ENCODE results near the gene SMPDL3B.
A peak's percentile ranks its signal among the peaks of the same experiment; 100 is the strongest.

The SMPDL3B gene

DNA sequence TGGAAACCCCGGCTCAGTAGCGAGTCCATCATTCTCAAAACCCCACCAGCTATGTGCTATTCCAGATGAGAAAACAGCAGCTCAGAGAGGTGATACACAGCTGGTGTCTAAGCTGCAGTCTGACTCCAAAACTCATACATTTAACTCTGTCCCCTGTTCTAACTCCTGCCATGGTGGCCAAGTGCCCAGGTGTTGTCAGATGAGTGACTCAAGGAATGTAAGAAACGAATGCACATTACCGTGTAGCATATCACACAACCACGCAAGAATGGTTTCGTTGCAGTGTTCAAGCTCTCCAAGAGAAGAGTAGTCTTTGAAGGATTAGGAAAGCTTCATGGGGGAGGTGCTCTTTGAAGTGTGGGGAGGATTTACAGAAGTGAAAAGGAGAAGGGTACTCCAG lies 20.3 kb downstream of the SMPDL3B start:
- no peak for TF ChIP-seq SPI1 (IDR thresholded peaks at IDR 0.05; ENCODE audit: low read depth, low read length)
- no peak for TF ChIP-seq PAX5 (IDR thresholded peaks at IDR 0.05; ENCODE audit: insufficient read depth, low read length, severe bottlenecking)
- no peak for TF ChIP-seq POLR2A (IDR thresholded peaks at IDR 0.05; ENCODE audit: low read depth, low read length)
- no peak for TF ChIP-seq POU2F2 (IDR thresholded peaks at IDR 0.05; ENCODE audit: low read depth, low read length)
- TF ChIP-seq TAF1 (IDR thresholded peaks at IDR 0.05; ENCODE audit: low read depth, low read length), result no peak
- TF ChIP-seq POLR2AphosphoS5 (IDR thresholded peaks at IDR 0.05; ENCODE audit: low read depth, low read length), result no peak
- no peak for DNase-seq (ENCODE audit: insufficient read length, low spot score)

DNA sequence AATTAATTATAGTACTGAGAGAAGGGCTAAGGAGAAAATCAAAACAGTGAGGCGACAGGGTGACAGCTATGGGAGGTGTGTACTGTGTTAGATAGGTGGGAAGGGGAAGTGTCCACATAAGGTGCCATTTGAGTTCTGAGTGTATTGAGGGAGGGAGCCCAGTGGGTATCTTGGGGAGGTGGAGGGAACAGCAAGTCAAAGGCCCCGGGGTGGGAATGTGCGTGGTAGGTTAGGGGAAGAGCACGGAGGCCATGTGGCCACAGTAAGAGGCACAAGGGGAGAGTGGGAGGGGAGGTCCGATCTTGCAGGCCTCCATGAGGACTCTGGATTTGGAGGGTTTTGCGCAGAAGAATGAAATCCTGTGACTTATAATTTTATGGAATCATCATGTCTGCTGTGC lies 22.0 kb downstream of the SMPDL3B start:
- FAIRE-seq (no peak), DNase-seq (ENCODE audit: insufficient read length, low spot score) (no peak)
- no peak for TF ChIP-seq SPI1 (IDR thresholded peaks at IDR 0.05; ENCODE audit: low read depth, low read length)
- TF ChIP-seq TAF1 (IDR thresholded peaks at IDR 0.05; ENCODE audit: low read depth, low read length), result no peak
- no peak for TF ChIP-seq POLR2AphosphoS5 (IDR thresholded peaks at IDR 0.05; ENCODE audit: low read depth, low read length)
- no peak for TF ChIP-seq PAX5 (IDR thresholded peaks at IDR 0.05; ENCODE audit: insufficient read depth, low read length, severe bottlenecking)
- no peak for TF ChIP-seq POU2F2 (IDR thresholded peaks at IDR 0.05; ENCODE audit: low read depth, low read length)

More for the DNA sequence above, 20.3 kb downstream of the SMPDL3B start:
- no peak for FAIRE-seq

DNA sequence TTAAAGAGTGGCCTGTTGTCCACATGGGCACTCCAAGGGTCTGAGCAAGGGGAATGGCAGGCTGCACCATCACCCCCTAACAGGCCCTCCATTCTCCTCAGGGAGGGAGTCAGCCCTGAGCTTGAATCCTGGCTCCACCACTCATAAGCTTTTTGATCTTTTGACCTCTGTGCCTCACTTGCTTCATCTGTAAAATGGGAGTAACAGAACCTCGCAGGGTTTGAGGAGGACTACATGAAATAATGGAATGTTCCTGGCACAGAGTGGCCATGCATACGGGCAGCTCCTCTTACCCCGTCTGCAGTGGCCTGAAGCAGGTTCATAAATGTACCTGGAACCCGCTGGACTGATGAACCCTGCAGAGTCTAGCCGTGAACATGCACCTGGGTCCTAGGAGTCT lies 22.9 kb downstream of the SMPDL3B start:
- no peak for TF ChIP-seq POLR2A (IDR thresholded peaks at IDR 0.05; ENCODE audit: low read depth, low read length)
- TF ChIP-seq POLR2AphosphoS5 (IDR thresholded peaks at IDR 0.05; ENCODE audit: low read depth, low read length), result no peak
- no peak for TF ChIP-seq TAF1 (IDR thresholded peaks at IDR 0.05; ENCODE audit: low read depth, low read length)
- TF ChIP-seq SPI1 (IDR thresholded peaks at IDR 0.05; ENCODE audit: low read depth, low read length), result no peak
- TF ChIP-seq POU2F2 (IDR thresholded peaks at IDR 0.05; ENCODE audit: low read depth, low read length), result no peak
- no peak for TF ChIP-seq PAX5 (IDR thresholded peaks at IDR 0.05; ENCODE audit: insufficient read depth, low read length, severe bottlenecking)
- FAIRE-seq, result no peak

DNA sequence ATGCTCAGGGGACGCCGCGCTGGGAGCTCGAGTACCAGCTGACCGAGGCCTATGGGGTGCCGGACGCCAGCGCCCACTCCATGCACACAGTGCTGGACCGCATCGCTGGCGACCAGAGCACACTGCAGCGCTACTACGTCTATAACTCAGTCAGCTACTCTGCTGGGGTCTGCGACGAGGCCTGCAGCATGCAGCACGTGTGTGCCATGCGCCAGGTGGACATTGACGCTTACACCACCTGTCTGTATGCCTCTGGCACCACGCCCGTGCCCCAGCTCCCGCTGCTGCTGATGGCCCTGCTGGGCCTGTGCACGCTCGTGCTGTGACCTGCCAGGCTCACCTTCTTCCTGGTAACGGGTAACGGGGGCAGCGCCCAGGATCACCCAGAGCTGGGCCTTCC lies 23.7 kb downstream of the SMPDL3B start:
- no peak for FAIRE-seq
- DNase-seq (ENCODE audit: insufficient read length, low spot score), result no peak
- TF ChIP-seq TAF1 (IDR thresholded peaks at IDR 0.05; ENCODE audit: low read depth, low read length), result no peak
- no peak for TF ChIP-seq PAX5 (IDR thresholded peaks at IDR 0.05; ENCODE audit: insufficient read depth, low read length, severe bottlenecking)
- no peak for TF ChIP-seq POU2F2 (IDR thresholded peaks at IDR 0.05; ENCODE audit: low read depth, low read length)
- TF ChIP-seq SPI1 (IDR thresholded peaks at IDR 0.05; ENCODE audit: low read depth, low read length), result no peak
- TF ChIP-seq POLR2AphosphoS5 (IDR thresholded peaks at IDR 0.05; ENCODE audit: low read depth, low read length), result no peak
- no peak for TF ChIP-seq POLR2A (IDR thresholded peaks at IDR 0.05; ENCODE audit: low read depth, low read length)

More for the DNA sequence above, 22.9 kb downstream of the SMPDL3B start:
- no peak for DNase-seq (ENCODE audit: insufficient read length, low spot score)

DNA sequence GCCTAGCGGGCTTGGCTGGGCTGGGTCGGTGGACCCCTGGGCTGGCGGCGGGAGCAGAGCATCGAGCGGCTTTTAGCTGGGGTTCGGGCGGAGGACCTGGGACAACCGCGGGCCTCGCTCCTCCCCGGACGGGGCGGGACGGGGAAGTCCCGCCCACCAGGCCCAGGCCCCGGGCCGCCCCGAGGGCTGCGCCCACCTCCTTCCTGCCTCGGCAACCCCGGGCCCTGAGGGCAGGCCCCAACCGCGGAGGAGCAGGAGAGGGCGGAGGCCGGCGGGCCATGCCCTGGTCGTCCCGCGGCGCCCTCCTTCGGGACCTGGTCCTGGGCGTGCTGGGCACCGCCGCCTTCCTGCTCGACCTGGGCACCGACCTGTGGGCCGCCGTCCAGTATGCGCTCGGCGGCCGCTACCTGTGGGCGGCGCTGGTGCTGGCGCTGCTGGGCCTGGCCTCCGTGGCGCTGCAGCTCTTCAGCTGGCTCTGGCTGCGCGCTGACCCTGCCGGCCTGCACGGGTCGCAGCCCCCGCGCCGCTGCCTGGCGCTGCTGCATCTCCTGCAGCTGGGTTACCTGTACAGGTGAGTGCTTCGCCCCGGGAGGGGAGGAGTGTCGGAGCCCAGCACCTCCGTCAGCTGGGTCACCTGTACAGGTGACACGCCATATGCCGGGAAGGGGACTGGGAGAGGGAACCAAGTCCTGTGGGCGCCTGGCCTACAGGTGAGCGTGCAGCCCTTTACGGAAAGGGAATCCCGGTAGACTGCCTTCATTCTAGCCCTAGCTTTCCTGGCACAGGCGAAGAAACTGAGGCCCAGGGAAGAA lies 25.2 kb downstream of the SMPDL3B start, which contains the start of gene XKR8:
TSS of gene XKR8 (plus strand) at position 182 of the 812 bp plus-strand sequence. CDS start at position 279, 97 bp downstream.
- TF ChIP-seq POLR2A (IDR thresholded peaks at IDR 0.05; ENCODE audit: low read depth, low read length) (no peak), SPI1 (IDR thresholded peaks at IDR 0.05; ENCODE audit: low read depth, low read length) (0 out of 2 replicates have a peak, but pooled peaks have one; percentile 4)
- DNase-seq (ENCODE audit: insufficient read length, low spot score) (peak; percentile 99), FAIRE-seq (peak; percentile 94)

DNA sequence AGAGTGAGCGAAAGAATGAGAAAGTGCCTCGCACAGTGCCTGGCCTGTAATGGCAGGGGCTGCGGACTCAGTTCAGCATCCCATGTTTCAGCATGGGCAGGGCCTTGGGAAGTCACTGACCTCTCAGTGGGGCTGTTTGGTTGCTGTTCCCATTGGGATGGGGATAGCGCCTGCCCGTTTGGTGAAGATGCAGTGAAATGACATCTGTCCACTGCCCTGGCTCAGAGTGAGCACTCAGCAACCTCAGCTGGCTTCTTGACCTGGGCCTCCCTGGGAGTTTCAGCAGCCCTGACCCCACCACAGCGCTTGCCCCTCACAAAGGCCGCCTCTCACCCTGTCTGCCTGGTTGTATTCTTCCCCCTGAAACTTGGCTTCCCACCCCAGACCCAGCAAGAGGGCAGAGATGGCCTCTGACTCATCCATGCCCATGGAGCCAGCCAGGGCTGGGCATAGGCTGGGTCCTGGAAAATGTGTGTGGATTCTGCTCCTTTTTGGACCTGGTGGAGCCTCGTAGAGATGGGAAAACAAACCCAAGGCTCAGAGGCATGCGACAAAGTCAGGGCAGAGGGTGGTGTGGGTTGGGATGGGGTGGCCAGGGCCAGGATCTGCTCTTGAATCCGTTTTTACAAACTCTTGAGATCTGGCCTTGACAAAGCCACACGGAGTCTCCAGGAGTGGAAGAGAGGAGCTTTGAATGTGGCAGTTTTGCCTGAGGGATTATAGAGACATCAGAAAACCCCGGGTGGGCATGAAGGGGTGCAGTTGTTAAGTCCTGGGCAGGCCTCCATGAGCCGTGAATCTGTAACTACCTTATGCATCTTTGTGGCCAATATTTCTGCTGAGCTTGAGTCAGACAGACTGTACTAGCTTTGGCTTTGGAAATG lies 26.2 kb downstream of the SMPDL3B start:
- FAIRE-seq (no peak), DNase-seq (ENCODE audit: insufficient read length, low spot score) (no peak)
- no peak for TF ChIP-seq POLR2A (IDR thresholded peaks at IDR 0.05; ENCODE audit: low read depth, low read length)
- TF ChIP-seq POLR2AphosphoS5 (IDR thresholded peaks at IDR 0.05; ENCODE audit: low read depth, low read length), result no peak
- no peak for TF ChIP-seq PAX5 (IDR thresholded peaks at IDR 0.05; ENCODE audit: insufficient read depth, low read length, severe bottlenecking)
- TF ChIP-seq POU2F2 (IDR thresholded peaks at IDR 0.05; ENCODE audit: low read depth, low read length), result no peak
- TF ChIP-seq TAF1 (IDR thresholded peaks at IDR 0.05; ENCODE audit: low read depth, low read length), result no peak
- no peak for TF ChIP-seq SPI1 (IDR thresholded peaks at IDR 0.05; ENCODE audit: low read depth, low read length)

DNA sequence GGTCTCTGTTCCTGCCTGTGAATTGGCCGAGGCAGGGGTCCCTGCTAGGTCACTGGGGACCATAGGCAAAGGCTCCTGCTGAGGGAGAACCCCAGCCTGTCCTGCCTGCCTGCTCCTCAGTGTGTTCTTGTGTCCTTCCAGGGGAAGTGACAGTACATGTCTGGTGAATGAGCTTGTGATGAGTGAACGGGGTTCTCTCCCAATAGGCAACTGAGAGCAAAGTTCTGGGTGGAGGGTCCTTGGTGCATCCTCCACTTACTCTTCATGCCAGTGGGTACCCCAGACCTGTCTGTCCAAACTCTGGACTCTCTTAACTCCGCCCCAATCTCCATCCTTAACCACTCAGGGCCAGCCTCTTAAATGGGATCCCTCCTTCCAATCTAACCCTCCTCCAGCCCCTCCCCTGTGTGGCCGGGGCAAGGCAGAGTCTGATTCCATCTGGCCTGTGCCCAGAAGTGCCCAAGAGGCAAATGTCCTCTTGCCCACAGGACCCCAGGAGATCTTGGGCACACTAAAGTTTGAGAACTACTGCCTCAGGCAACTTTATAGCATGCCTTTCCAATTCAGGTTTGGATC lies 26.9 kb downstream of the SMPDL3B start:
- DNase-seq (ENCODE audit: insufficient read length, low spot score) (no peak), FAIRE-seq (no peak)
- TF ChIP-seq POLR2AphosphoS5 (IDR thresholded peaks at IDR 0.05; ENCODE audit: low read depth, low read length), result no peak
- no peak for TF ChIP-seq POLR2A (IDR thresholded peaks at IDR 0.05; ENCODE audit: low read depth, low read length)
- no peak for TF ChIP-seq TAF1 (IDR thresholded peaks at IDR 0.05; ENCODE audit: low read depth, low read length)
- TF ChIP-seq SPI1 (IDR thresholded peaks at IDR 0.05; ENCODE audit: low read depth, low read length), result no peak
- TF ChIP-seq POU2F2 (IDR thresholded peaks at IDR 0.05; ENCODE audit: low read depth, low read length), result no peak
- TF ChIP-seq PAX5 (IDR thresholded peaks at IDR 0.05; ENCODE audit: insufficient read depth, low read length, severe bottlenecking), result no peak

DNA sequence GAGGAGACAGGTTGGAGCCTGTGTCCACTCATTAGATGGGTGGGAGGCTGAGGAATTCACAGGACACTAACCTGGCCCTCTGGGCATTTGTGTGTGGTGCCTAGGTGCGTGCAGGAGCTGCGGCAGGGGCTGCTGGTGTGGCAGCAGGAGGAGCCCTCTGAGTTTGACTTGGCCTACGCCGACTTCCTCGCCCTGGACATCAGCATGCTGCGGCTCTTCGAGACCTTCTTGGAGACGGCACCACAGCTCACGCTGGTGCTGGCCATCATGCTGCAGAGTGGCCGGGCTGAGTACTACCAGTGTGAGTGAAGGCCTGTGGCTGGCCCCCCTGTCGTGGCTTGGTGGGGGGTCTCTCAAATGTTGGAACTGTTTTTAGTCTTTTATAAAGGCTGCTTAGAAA lies 28.6 kb downstream of the SMPDL3B start:
- DNase-seq (ENCODE audit: insufficient read length, low spot score), result no peak
- TF ChIP-seq POU2F2 (IDR thresholded peaks at IDR 0.05; ENCODE audit: low read depth, low read length), result no peak
- no peak for TF ChIP-seq TAF1 (IDR thresholded peaks at IDR 0.05; ENCODE audit: low read depth, low read length)
- TF ChIP-seq PAX5 (IDR thresholded peaks at IDR 0.05; ENCODE audit: insufficient read depth, low read length, severe bottlenecking), result no peak
- TF ChIP-seq SPI1 (IDR thresholded peaks at IDR 0.05; ENCODE audit: low read depth, low read length), result no peak
- no peak for TF ChIP-seq POLR2AphosphoS5 (IDR thresholded peaks at IDR 0.05; ENCODE audit: low read depth, low read length)
- no peak for FAIRE-seq

Data from GM12891 (cell line).